HepG2 (cell line): Measurements from ENCODE around the gene TPTE. TPM values are rescaled to one million over a fixed set of nuclear protein-coding genes. Genes with fewer than 3 reads are reported as not detected.

Source experiments
- ATAC-seq: fragments of 200-7000 bp; cut with Tn5 transposase; 3 replicates; pipeline ENCODE4 v1.9.1; 2020; ENCODE audit warnings: mild to moderate bottlenecking, moderate library complexity
- BruUV-seq: library from RNA; stranded (reverse); fragments of 400-500 nt; replicated peaks from 2 replicates; lab custom pipeline; 2021; lab: Mats Ljungman, UMichigan
- CTCF ChIA-PET: fragments of 300-600 bp; formaldehyde crosslinking; extraction: SDS; loops from one replicate; lab custom pipeline; 2021; ENCODE audit warnings: low total read pairs, inconsistent platforms, low intra/inter-chr PET ratio; lab: Yijun Ruan, JAX
- POLR2A ChIA-PET: fragments of 350-600 bp; sonication (Branson Sonifier 250); formaldehyde crosslinking; loops from one replicate; lab custom pipeline; 2020; ENCODE audit warnings: antibody characterized with exemption, inconsistent platforms; lab: Yijun Ruan, JAX
- DNase-seq: peaks from one replicate; pipeline ENCODE4 v3.0.0-alpha.2; 2015; ENCODE audit warnings: low spot score
- FAIRE-seq: peaks from 3 replicates; lab custom pipeline; 2011; peaks lifted over from hg19 to GRCh38; lab: Jason Lieb, UNC
- H2AFZ ChIP-seq: one replicate; pipeline ENCODE4 v1.6.1; 2011; ENCODE audit warnings: low read length, inconsistent platforms
- H3K27ac ChIP-seq: fragments of 300-600 bp; 3 replicates; pipeline ENCODE4 v1.8.0; 2011; ENCODE audit warnings: mixed run types, mild to moderate bottlenecking, mixed read lengths, low read length, inconsistent platforms; ENCODE audit not compliant: insufficient read depth; ENCODE audit errors: extremely low read length
- H3K27me3 ChIP-seq, 2 experiments: fragments of 200-600 bp in 1 of 2; 2 replicates in 1 of 2; 3 replicates in 1 of 2; pipeline versions ENCODE4 v1.6.0 to v1.8.0; 2011; ENCODE audit warnings: low read length in 2 of 2, mild to moderate bottlenecking in 2 of 2, moderate library complexity in 2 of 2, inconsistent platforms in 1 of 2; ENCODE audit not compliant: insufficient read depth in 2 of 2, control insufficient read depth in 1 of 2
- H3K36me3 ChIP-seq, 2 experiments: fragments of 200-600 bp in 1 of 2; replicated peaks in 1 of 2; 2 replicates in 1 of 2; 3 replicates in 1 of 2; pipeline versions ENCODE4 v1.5.1 to v1.8.0; 2011; ENCODE audit warnings: low read length in 2 of 2, inconsistent platforms in 1 of 2; ENCODE audit not compliant: insufficient read depth in 2 of 2, control insufficient read depth in 1 of 2
- H3K4me1 ChIP-seq: 2 replicates; pipeline ENCODE4 v1.5.1; 2012; ENCODE audit warnings: low read length, inconsistent platforms; ENCODE audit not compliant: insufficient read depth
- H3K4me2 ChIP-seq: 2 replicates; pipeline ENCODE4 v1.6.0; 2011; ENCODE audit warnings: low read depth, low read length, inconsistent platforms
- H3K4me3 ChIP-seq, 3 experiments: fragments of 200-600 bp in 1 of 3; sonication (generic), shearing (Covaris generic) in 1 of 3; replicated peaks in 1 of 3; 2 replicates each; pipeline ENCODE4 v1.5.1; 2011 to 2016; ENCODE audit warnings: low read length in 3 of 3, inconsistent platforms in 2 of 3, low read depth in 2 of 3, mild to moderate bottlenecking in 2 of 3, control low read depth in 1 of 3, mixed read lengths in 1 of 3; ENCODE audit not compliant: insufficient read depth in 1 of 3
- H3K79me2 ChIP-seq: one replicate; pipeline ENCODE4 v1.6.1; 2011; ENCODE audit warnings: low read length, inconsistent platforms; ENCODE audit not compliant: insufficient read depth
- H3K9ac ChIP-seq: 2 replicates; pipeline ENCODE4 v1.6.0; 2011; ENCODE audit warnings: mild to moderate bottlenecking, low read depth, low read length, inconsistent platforms; ENCODE audit not compliant: insufficient read depth
- H3K9me3 ChIP-seq: 2 replicates; pipeline ENCODE4 v1.5.1; 2012; ENCODE audit warnings: mild to moderate bottlenecking, low read length
- H4K20me1 ChIP-seq: 2 replicates; pipeline ENCODE4 v1.6.0; 2011; ENCODE audit warnings: inconsistent platforms, mild to moderate bottlenecking, low read length, moderate library complexity; ENCODE audit not compliant: insufficient read depth
- AKAP8 ChIP-seq: sonication (generic); formaldehyde crosslinking; IDR thresholded peaks from 2 replicates; pipeline ENCODE4 v1.5.1; 2020; ENCODE audit warnings: mild to moderate bottlenecking, missing genetic modification reagents
- CBFB ChIP-seq: sonication (generic); formaldehyde crosslinking; IDR thresholded peaks from 2 replicates; pipeline ENCODE4 v1.4.0; 2020; ENCODE audit warnings: missing genetic modification reagents
- DR1 ChIP-seq: sonication (generic); formaldehyde crosslinking; IDR thresholded peaks from 2 replicates; pipeline ENCODE4 v1.8.0; 2021; ENCODE audit warnings: mild to moderate bottlenecking, missing genetic modification reagents, inconsistent platforms
- KLF11 ChIP-seq: IDR thresholded peaks from 2 replicates; pipeline ENCODE4 v1.6.1; 2016; ENCODE audit warnings: missing compliant biosample characterization
- KLF13 ChIP-seq: sonication (generic); formaldehyde crosslinking; IDR thresholded peaks from 2 replicates; pipeline ENCODE4 v1.4.0; 2020; ENCODE audit warnings: mild to moderate bottlenecking, missing genetic modification reagents
- RBM22 ChIP-seq: fragments of 200-400 bp; formaldehyde crosslinking; optimal IDR thresholded peaks from 2 replicates; pipeline ENCODE3; 2017; ENCODE audit warnings: mild to moderate bottlenecking, low read length, moderate library complexity
- RBM39 ChIP-seq: fragments of 200-400 bp; formaldehyde crosslinking; IDR thresholded peaks from one replicate; pipeline ENCODE4 v1.6.1; 2018; ENCODE audit warnings: antibody characterized with exemption, mild to moderate bottlenecking, low read depth, low read length; ENCODE audit not compliant: poor library complexity, severe bottlenecking
- RFX1 ChIP-seq: fragments of 450-650 bp; IDR thresholded peaks from 2 replicates; pipeline ENCODE4 v1.6.1; 2017
- SOX6 ChIP-seq, 2 experiments: fragments of 450-650 bp in 1 of 2; sonication (generic) in 1 of 2; formaldehyde crosslinking in 1 of 2; IDR thresholded peaks; 2 replicates each; pipeline versions ENCODE4 v1.4.0 to v1.6.1; 2017 to 2020; ENCODE audit warnings: antibody characterized with exemption in 1 of 2, mild to moderate bottlenecking in 1 of 2, missing genetic modification reagents in 1 of 2
- SSRP1 ChIP-seq: IDR thresholded peaks from 2 replicates; pipeline ENCODE4 v1.6.1; 2016; ENCODE audit warnings: control low read depth
- ZNF12 ChIP-seq: sonication (generic); formaldehyde crosslinking; IDR thresholded peaks from 2 replicates; pipeline ENCODE4 v1.5.0; 2020; ENCODE audit warnings: missing genetic modification reagents
- ZNF333 ChIP-seq: sonication (generic); formaldehyde crosslinking; IDR thresholded peaks from 2 replicates; pipeline ENCODE4 v1.4.0; 2020; ENCODE audit warnings: mild to moderate bottlenecking, missing genetic modification reagents, borderline replicate concordance
- ZNF562 ChIP-seq: sonication (generic); formaldehyde crosslinking; IDR thresholded peaks from 2 replicates; pipeline ENCODE4 v1.8.0; 2022; ENCODE audit warnings: missing genetic modification reagents, borderline replicate concordance
- ZNF619 ChIP-seq: sonication (generic); formaldehyde crosslinking; IDR thresholded peaks from 2 replicates; pipeline ENCODE4 v1.4.0; 2020; ENCODE audit warnings: mild to moderate bottlenecking, missing genetic modification reagents
- WGBS: methylation state at CpG from one replicate; pipeline ENCODE4 v1.1.6; 2017; ENCODE audit warnings: low lambda C conversion rate; 5-methylcytosine and 5-hydroxymethylcytosine counted together
- in situ Hi-C: cut with HindIII; loops from 2 replicates; pipeline ENCODE4 v1.10.0; 2017; ENCODE audit warnings: low pct_unique_long_range_greater_than_20kb; ENCODE audit not compliant: extremely low pct_ligation_motif_present
- intact Hi-C: fragments of 100-400 bp; cut with micrococcal nuclease; formaldehyde crosslinking; loops from one replicate; pipeline ENCODE4 v1.10.0; 2022; ENCODE audit not compliant: unreplicated experiment
- polyA plus RNA-seq, 8 experiments: library from polyadenylated mRNA; depleted of rRNA in 3 of 8; stranded (reverse) in 7 of 8; unstranded in 1 of 8; fragments of >200 nt; fragmentation: Illumina TruSeq in 4 of 8; extraction: Trizol in 4 of 8; gene quantifications; 2 replicates each; pipeline versions ENCODE4 v1.2.1 to v1.2.3, GENCODE V29; 2011 to 2016; ENCODE audit warnings: low read depth in 4 of 8, missing spikeins in 1 of 8, mixed read lengths in 1 of 8; ENCODE audit not compliant: insufficient read depth in 1 of 8
- total RNA-seq, 5 experiments: library from RNA; depleted of rRNA; stranded (reverse); fragments of >200 nt; fragmentation: Illumina TruSeq; extraction: Trizol; gene quantifications; 2 replicates each; pipeline ENCODE4 v1.2.3, GENCODE V29; 2016; ENCODE audit warnings: low read depth in 1 of 5
- TF ChIP-seq, protein P1 (sequence below): sonication (generic); formaldehyde crosslinking; IDR thresholded peaks from 2 replicates; pipeline ENCODE4 v1.8.0; 2022; ENCODE audit warnings: missing genetic modification reagents, mild to moderate bottlenecking, inconsistent platforms, borderline replicate concordance
- TF ChIP-seq, protein P2 (sequence below): sonication (generic); formaldehyde crosslinking; IDR thresholded peaks from 2 replicates; pipeline ENCODE4 v1.4.0; 2020; ENCODE audit warnings: mild to moderate bottlenecking, missing genetic modification reagents
- TF ChIP-seq, protein P3 (sequence below): sonication (generic); formaldehyde crosslinking; IDR thresholded peaks from 2 replicates; pipeline ENCODE4 v1.4.0; 2020; ENCODE audit warnings: missing genetic modification reagents
- TF ChIP-seq, protein P4 (sequence below): IDR thresholded peaks from 2 replicates; pipeline ENCODE4 v1.6.1; 2016; ENCODE audit warnings: mild to moderate bottlenecking

The TPTE gene
- total and polyA plus RNA-seq, 2 of the 13 experiments (the other 11 are each of a cell fraction or from before 2014, with no cell fraction given): not detected

DNA sequence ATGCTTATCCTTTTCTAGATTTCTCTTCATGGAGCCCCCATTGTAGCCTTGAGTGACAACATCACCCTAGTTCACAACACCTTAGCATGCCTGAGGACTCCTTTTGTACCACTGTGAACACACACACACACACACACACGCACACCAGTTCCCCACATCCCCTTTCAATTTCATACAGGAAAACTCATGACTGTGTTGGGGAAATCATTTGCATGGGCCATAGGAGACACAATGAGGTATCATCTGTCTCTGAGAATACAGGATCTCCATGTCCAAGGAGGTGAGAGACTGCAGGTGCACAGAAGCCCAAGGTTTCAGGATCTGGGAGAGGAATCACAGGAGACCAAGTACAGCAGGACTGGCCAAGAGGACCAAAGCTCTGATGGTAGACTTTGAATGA, 119.7 kb downstream of the TPTE start:
- FAIRE-seq (no peak), ATAC-seq (no peak), DNase-seq (no peak)
- BruUV-seq: no TSS peak
- WGBS: 5% methylated on average over 1 of the region's 1 CpG
- POLR2A ChIA-PET: no interaction called here
- TF ChIP-seq, protein P1, sequence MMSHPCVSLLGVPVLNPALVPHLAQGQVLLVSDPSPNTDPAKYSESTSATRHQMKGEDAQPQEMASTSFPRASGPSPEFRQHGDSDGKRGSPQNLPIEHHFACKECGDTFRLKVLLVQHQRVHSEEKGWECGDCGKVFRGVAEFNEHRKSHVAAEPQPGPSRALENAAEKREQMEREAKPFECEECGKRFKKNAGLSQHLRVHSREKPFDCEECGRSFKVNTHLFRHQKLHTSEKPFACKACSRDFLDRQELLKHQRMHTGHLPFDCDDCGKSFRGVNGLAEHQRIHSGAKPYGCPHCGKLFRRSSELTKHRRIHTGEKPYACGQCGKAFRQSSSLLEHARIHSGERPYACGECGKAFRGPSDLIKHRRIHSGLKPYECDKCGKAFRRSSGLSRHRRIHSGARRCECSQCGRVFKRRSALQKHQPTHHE (CRISPR knock-in tag): no peak
- TF ChIP-seq DR1 (CRISPR knock-in tag): no peak
- TF ChIP-seq CBFB (CRISPR knock-in tag): no peak
- TF ChIP-seq RFX1: no peak
- TF ChIP-seq ZNF619: no peak
- TF ChIP-seq, protein P2, sequence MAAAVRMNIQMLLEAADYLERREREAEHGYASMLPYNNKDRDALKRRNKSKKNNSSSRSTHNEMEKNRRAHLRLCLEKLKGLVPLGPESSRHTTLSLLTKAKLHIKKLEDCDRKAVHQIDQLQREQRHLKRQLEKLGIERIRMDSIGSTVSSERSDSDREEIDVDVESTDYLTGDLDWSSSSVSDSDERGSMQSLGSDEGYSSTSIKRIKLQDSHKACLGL: no peak
- no peak for TF ChIP-seq KLF11 (CRISPR knock-in tag)
- TF ChIP-seq, protein P3, sequence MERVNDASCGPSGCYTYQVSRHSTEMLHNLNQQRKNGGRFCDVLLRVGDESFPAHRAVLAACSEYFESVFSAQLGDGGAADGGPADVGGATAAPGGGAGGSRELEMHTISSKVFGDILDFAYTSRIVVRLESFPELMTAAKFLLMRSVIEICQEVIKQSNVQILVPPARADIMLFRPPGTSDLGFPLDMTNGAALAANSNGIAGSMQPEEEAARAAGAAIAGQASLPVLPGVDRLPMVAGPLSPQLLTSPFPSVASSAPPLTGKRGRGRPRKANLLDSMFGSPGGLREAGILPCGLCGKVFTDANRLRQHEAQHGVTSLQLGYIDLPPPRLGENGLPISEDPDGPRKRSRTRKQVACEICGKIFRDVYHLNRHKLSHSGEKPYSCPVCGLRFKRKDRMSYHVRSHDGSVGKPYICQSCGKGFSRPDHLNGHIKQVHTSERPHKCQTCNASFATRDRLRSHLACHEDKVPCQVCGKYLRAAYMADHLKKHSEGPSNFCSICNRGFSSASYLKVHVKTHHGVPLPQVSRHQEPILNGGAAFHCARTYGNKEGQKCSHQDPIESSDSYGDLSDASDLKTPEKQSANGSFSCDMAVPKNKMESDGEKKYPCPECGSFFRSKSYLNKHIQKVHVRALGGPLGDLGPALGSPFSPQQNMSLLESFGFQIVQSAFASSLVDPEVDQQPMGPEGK (CRISPR knock-in tag): no peak
- TF ChIP-seq KLF13 (CRISPR knock-in tag): no peak
- TF ChIP-seq RBM22: no peak
- no peak for TF ChIP-seq ZNF562 (CRISPR knock-in tag)
- no peak for TF ChIP-seq RBM39
- no peak for TF ChIP-seq SOX6 (IDR thresholded peaks at IDR 0.05)
- TF ChIP-seq SOX6 (CRISPR knock-in tag; IDR thresholded peaks at IDR 0.05): no peak
- no peak for TF ChIP-seq ZNF12 (CRISPR knock-in tag)
- TF ChIP-seq SSRP1: no peak
- TF ChIP-seq, protein P4, sequence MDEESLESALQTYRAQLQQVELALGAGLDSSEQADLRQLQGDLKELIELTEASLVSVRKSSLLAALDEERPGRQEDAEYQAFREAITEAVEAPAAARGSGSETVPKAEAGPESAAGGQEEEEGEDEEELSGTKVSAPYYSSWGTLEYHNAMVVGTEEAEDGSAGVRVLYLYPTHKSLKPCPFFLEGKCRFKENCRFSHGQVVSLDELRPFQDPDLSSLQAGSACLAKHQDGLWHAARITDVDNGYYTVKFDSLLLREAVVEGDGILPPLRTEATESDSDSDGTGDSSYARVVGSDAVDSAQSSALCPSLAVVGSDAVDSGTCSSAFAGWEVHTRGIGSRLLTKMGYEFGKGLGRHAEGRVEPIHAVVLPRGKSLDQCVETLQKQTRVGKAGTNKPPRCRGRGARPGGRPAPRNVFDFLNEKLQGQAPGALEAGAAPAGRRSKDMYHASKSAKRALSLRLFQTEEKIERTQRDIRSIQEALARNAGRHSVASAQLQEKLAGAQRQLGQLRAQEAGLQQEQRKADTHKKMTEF (CRISPR knock-in tag): no peak
- no peak for TF ChIP-seq AKAP8
- TF ChIP-seq ZNF333 (CRISPR knock-in tag): no peak
- Histone ChIP-seq H3K9ac (no peak overlapping the region), H3K4me1 (no peaks in the 10 kb centered on the region), H3K36me3 (no peaks in the 10 kb centered on the region), H3K4me3 (no peak overlapping the region), H3K27me3 (no peaks in the 10 kb centered on the region), H4K20me1 (no peaks in the 10 kb centered on the region), H2AFZ (no peak overlapping the region), H3K4me2 (no peak overlapping the region), H3K27ac (no peak overlapping the region), H3K9me3 (peaks cover 98% of the 10 kb centered on the region), H3K79me2 (no peaks in the 10 kb centered on the region)
- in situ Hi-C loops: no loop called here
- intact Hi-C loops: no loop called here
- CTCF ChIA-PET: no interaction called here
